ENCODE measurements around the gene CAPNS1. TPM values are rescaled to one million over a fixed set of nuclear protein-coding genes. Genes with fewer than 3 reads are reported as not detected.
A peak's percentile ranks its signal among the peaks of the same experiment; 100 is the strongest.

Gene CAPNS1
- total and polyA plus RNA-seq, 2 of the 13 experiments (the other 11 are each of a cell fraction or from before 2014, with no cell fraction given): 322 to 526 TPM

GRCh38 chr19:36114721-36115452 is 25.0 kb upstream of the CAPNS1 start, which contains the start of gene POLR2I (continued):
- no peak; the same call in 1 of the 2 replicates for TF ChIP-seq ZNF816 (CRISPR knock-in tag; IDR thresholded peaks at IDR 0.05; ENCODE audit: borderline replicate concordance)
- TF ChIP-seq TAF1 (CRISPR knock-in tag; IDR thresholded peaks at IDR 0.05): peak; percentile 55
- peak; percentile 95 for TF ChIP-seq YEATS2 (CRISPR knock-in tag; IDR thresholded peaks at IDR 0.05; ENCODE audit: borderline replicate concordance)
- TF ChIP-seq ARID2 (CRISPR knock-in tag; IDR thresholded peaks at IDR 0.05; ENCODE audit: borderline replicate concordance): no peak
- TF ChIP-seq ATF7 (IDR thresholded peaks at IDR 0.05): no peak
- no peak for TF ChIP-seq ATF7 (CRISPR knock-in tag; IDR thresholded peaks at IDR 0.05)
- peak; percentile 95 for TF ChIP-seq IKZF5 (CRISPR knock-in tag; IDR thresholded peaks at IDR 0.05)
- peak; percentile 55 for TF ChIP-seq HCFC1 (IDR thresholded peaks at IDR 0.05; ENCODE audit: low read depth, low read length)
- TF ChIP-seq ZNF710 (CRISPR knock-in tag; IDR thresholded peaks at IDR 0.05; ENCODE audit: borderline replicate concordance): no peak; the same call in 1 of the 2 replicates
- TF ChIP-seq RORA (CRISPR knock-in tag; IDR thresholded peaks at IDR 0.05): no peak
- no peak for TF ChIP-seq TRAFD1 (CRISPR knock-in tag; IDR thresholded peaks at IDR 0.05; ENCODE audit: borderline replicate concordance)
- peak; percentile 93 for TF ChIP-seq BORCS8-MEF2B (CRISPR knock-in tag; IDR thresholded peaks at IDR 0.05)
- TF ChIP-seq THYN1 (CRISPR knock-in tag; IDR thresholded peaks at IDR 0.05; ENCODE audit: borderline replicate concordance, low read depth): no peak
- TF ChIP-seq TRIM24 (CRISPR knock-in tag; IDR thresholded peaks at IDR 0.05): no peak
- no peak for TF ChIP-seq HOXA7 (CRISPR knock-in tag; IDR thresholded peaks at IDR 0.05)
- no peak for TF ChIP-seq MZF1 (CRISPR knock-in tag; IDR thresholded peaks at IDR 0.05; ENCODE audit: borderline replicate concordance)
- TF ChIP-seq GABPA (IDR thresholded peaks at IDR 0.05; ENCODE audit: low read depth, low read length): no peak
- peak; percentile 29; the same call in 1 of the 2 replicates for TF ChIP-seq GABPA (CRISPR knock-in tag; IDR thresholded peaks at IDR 0.05; ENCODE audit: low read depth)
- TF ChIP-seq TBX2 (CRISPR knock-in tag; IDR thresholded peaks at IDR 0.05; ENCODE audit: borderline replicate concordance): peak; percentile 57; the same call in 1 of the 2 replicates
- no peak for TF ChIP-seq CCAR2 (optimal IDR thresholded peaks at IDR 0.05; ENCODE audit: low read depth, low read length)
- TF ChIP-seq FOSL2 (CRISPR knock-in tag; IDR thresholded peaks at IDR 0.05): peak; percentile 48
- TF ChIP-seq LCORL (IDR thresholded peaks at IDR 0.05): no peak
- no peak for TF ChIP-seq LCORL (CRISPR knock-in tag; IDR thresholded peaks at IDR 0.05)

Measured in HepG2 (cell line).